C4-2B (cell line): Measurements from ENCODE around the gene SP2.

Source experiments
- H3K27ac ChIP-seq: fragments of 450-650 bp; 2 replicates; pipeline ENCODE4 v1.5.1; 2017
- CTCF ChIP-seq: fragments of 450-650 bp; conservative IDR thresholded peaks from 2 replicates; pipeline ENCODE4 v1.5.1; 2017; ENCODE audit warnings: mild to moderate bottlenecking
- ZFX ChIP-seq: fragments of 450-650 bp; IDR thresholded peaks from 2 replicates; pipeline ENCODE4 v1.6.1; 2017

The SP2 gene

GRCh38 chr17:47975189-47975822 is 79.3 kb downstream of the SP2 start:
- TF ChIP-seq ZFX (no peak), CTCF (no peak)
- no peak overlapping the region for H3K27ac ChIP-seq

- H3K27ac ChIP-seq: no peak overlapping the region
- TF ChIP-seq ZFX (no peak), CTCF (no peak)
Observed at GRCh38 chr17:47975823-47976205, 79.8 kb downstream of the SP2 start.

- TF ChIP-seq CTCF: peak; percentile 80
- TF ChIP-seq ZFX: no peak
- no peak overlapping the region for H3K27ac ChIP-seq
Observed at GRCh38 chr17:47978324-47978723, 82.3 kb downstream of the SP2 start.
